ENCODE results near the gene OFD1.
"Not testable (repeated sequence)": the region's sequence is repeated elsewhere in the genome, so short reads cannot be mapped to it uniquely, and the experiment has no call there.

- not testable (repeated sequence) for TF ChIP-seq ZNF274 (IDR thresholded peaks at IDR 0.05; ENCODE audit: borderline replicate concordance, extremely low read depth, low read length); SP4 (IDR thresholded peaks at IDR 0.05; ENCODE audit: low read length); JUN (IDR thresholded peaks at IDR 0.05; ENCODE audit: low read depth, low read length); SIN3A (conservative IDR thresholded peaks at IDR 0.05 in 1 of 2, IDR thresholded peaks at IDR 0.05 in 1 of 2; ENCODE audit: low read depth in 1 of 2, low read length in 2 of 2); POLR2A (IDR thresholded peaks at IDR 0.05; ENCODE audit: control extremely low read depth in 1 of 2, low read depth in 2 of 2, low read length in 2 of 2); YY1 (IDR thresholded peaks at IDR 0.05; ENCODE audit: low read depth, low read length); RFX5 (IDR thresholded peaks at IDR 0.05; ENCODE audit: borderline replicate concordance, low read depth, low read length); KDM5A (IDR thresholded peaks at IDR 0.05; ENCODE audit: low read length)
- TF ChIP-seq, protein P1, sequence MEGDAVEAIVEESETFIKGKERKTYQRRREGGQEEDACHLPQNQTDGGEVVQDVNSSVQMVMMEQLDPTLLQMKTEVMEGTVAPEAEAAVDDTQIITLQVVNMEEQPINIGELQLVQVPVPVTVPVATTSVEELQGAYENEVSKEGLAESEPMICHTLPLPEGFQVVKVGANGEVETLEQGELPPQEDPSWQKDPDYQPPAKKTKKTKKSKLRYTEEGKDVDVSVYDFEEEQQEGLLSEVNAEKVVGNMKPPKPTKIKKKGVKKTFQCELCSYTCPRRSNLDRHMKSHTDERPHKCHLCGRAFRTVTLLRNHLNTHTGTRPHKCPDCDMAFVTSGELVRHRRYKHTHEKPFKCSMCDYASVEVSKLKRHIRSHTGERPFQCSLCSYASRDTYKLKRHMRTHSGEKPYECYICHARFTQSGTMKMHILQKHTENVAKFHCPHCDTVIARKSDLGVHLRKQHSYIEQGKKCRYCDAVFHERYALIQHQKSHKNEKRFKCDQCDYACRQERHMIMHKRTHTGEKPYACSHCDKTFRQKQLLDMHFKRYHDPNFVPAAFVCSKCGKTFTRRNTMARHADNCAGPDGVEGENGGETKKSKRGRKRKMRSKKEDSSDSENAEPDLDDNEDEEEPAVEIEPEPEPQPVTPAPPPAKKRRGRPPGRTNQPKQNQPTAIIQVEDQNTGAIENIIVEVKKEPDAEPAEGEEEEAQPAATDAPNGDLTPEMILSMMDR (IDR thresholded peaks at IDR 0.05; ENCODE audit: control extremely low read depth in 1 of 3, insufficient read depth in 1 of 3, low read depth in 1 of 3, low read length in 3 of 3): not testable (repeated sequence)
- TF ChIP-seq, protein P2, sequence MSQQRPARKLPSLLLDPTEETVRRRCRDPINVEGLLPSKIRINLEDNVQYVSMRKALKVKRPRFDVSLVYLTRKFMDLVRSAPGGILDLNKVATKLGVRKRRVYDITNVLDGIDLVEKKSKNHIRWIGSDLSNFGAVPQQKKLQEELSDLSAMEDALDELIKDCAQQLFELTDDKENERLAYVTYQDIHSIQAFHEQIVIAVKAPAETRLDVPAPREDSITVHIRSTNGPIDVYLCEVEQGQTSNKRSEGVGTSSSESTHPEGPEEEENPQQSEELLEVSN (IDR thresholded peaks at IDR 0.05): not testable (repeated sequence)
Observed at GRCh38 chrX:13724878-13725277, 9.7 kb upstream of the OFD1 start.

Measured in H1 (cell line).